HL-60/S4 (cell line): ENCODE data around the gene THSD4.

Experiments used
- in situ Hi-C: fragments of 300-500 bp; cut with MboI; formaldehyde crosslinking; loops from 2 replicates; pipeline ENCODE4 v1.14.3; 2022; ENCODE audit warnings: low sequenced_read_pairs

THSD4 gene

GRCh38 chr15:71597126-71597525, 481.9 kb downstream of the THSD4 start:
- in situ Hi-C loops, result no loop called here

GRCh38 chr15:71597637-71598036, 482.4 kb downstream of the THSD4 start:
- in situ Hi-C loops, result no loop called here

- in situ Hi-C loops, result no loop called here
These were observed 483.5 kb downstream of the THSD4 start for GRCh38 chr15:71598741-71599140.

GRCh38 chr15:71599418-71600151, 484.3 kb downstream of the THSD4 start:
- in situ Hi-C loops, result no loop called here

GRCh38 chr15:71600237-71600636, 485.0 kb downstream of the THSD4 start:
- in situ Hi-C loops, result no loop called here

DNA sequence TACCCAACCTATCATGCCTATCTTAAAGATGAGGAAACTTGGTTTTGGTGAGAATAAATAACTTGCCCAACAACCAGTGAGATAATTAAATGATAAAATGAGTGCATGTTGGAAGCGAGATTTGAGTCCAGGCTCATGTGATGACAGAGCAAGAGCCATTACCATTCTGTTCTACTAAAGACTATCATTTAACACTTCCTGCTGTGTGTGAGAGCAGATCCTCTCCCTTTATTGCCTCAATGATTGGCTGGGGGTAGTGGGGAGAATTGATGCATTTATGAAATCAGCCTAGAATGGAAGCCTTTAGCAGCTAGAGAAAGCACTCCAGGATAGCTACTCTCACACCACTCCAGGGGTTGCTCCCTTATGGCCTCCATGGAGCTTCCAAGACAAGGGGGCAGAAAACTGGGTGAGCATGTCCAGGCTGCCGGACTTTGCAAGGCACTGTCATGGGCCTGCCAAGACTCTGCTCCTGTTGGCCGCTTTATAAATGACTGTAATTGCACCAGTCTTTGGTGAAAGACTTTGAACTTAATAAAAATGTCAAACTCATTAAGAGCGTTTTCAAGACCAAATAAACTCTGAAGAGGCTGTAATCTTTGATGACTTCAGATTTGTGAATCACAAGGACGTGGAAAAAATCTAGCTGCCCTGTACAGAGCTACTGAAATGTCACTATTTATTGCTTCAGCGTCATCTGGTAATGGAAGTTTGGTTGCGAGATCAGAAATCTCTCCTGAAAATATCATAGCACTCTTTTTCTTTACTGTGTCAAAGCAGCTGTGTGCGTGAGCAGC, 486.0 kb downstream of the THSD4 start:
- in situ Hi-C loops, result no loop called here

- in situ Hi-C loops, result no loop called here
These were observed 488.1 kb downstream of the THSD4 start for GRCh38 chr15:71603379-71603778.

DNA sequence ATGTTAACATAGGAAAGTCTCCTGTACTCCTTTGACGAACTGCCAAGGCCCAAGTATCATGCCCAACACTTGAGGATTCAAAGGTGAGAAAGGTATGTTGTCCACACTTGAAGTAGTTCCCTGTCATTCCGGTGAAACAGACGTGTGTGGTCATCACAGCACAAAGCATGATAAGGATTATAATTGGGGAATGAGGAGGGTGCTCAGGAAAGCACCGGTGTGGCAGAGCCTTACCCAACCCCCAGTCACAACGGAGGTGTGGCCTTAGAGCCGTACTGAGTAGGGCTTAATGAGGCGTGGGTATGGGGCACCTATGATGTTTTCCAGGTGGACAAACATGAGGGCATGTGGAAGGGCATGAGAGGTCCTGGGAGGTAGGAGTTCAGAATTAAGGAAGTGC, 492.1 kb downstream of the THSD4 start:
- in situ Hi-C loops, result no loop called here

DNA sequence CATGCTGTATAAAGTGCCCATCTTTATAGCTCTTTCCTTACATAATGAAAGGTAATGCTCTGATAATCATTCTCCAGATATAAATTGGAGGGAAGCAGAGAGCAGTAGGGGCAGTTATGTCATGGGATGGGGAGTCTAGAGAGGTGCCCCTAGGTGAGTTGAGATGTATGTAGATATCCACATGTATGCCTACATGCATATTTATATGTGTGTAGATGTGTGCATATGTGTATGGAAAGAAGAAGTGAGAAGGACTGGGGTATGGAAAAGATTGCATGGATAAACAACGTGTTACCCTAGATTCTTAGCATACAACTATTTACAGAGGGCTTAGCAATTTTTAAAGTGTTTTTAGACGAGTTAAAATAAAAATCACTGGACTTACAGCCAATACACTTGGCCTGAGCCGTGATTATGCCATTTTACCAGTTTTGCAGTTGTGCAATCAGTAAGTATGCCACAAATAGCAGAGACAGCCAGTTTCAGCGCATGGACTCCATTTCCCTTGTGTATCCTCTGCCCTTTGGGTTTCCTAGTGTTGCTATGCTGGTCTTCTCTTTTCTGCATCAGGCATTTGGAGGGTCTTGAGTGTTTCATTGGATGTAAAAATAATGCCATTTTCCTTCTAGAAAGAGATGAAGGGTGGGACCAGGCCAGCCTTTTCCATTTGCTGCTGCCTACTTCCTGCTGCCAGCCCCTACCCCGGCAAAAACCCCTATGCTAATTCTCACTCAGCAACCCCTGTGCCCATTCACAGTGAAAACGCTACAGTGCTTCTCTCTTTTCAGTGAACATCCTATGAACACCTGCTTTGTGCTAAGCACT, 495.7 kb downstream of the THSD4 start:
- in situ Hi-C loops, result no loop called here

DNA sequence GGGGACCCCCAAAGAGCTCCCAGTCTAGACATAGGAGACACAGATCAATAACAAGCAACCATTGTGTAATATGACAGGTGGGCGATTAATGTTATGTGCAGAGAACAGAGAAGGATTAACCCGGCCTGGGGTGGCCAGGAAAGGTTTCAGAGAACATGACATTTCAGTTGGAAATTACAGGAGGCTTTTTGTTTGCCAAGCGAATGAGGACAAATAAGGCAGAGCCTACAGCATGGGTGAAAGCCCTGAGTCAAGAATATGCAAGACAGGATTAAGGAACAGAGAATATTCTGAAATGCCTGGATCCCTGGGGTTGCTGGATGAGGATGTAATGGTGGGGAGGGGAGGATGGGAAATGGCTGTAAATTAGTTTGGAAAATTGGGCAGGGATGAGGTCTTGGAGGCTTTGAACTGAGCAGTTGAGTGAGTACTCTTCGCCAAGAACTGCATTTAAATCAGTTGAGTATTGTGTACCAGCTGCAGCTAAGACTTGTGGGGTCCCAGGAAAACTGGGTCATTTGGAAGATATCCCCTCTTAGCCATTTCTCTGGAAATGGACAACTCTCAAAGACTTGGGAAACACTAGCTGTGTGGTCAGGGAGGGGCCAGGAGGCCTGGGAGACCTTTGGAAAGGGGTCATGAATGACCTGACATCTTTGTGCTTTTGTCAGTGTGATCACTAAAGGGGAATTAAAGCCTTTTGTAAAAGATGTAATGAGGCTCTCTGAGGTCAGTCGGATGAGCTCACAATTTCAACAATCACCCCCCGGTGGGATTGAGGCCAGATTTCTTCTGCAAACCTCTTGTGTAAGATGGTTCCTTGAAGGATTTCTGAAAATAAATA, 496.5 kb downstream of the THSD4 start:
- in situ Hi-C loops, result no loop called here

GRCh38 chr15:71612397-71612722, 497.1 kb downstream of the THSD4 start:
- in situ Hi-C loops, result no loop called here

DNA sequence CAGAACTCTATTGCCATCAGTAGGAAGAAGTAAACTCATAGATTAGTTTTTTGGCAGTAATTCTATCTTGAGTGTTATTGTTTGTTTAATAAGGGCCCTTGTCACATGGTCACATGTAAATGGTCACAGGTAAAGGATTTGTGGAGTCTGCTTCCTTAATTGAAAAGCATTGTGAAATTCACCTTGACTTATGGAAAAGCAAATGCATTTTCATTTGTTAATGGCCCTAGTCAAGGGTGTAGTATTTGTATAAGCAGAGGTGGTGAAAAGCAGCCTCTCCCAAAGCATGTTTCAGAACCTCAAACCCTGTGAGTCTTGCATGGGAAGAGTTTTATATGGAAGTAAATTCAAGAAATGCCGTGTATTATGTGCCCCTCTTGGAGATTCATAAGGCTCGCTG, 497.6 kb downstream of the THSD4 start:
- in situ Hi-C loops, result no loop called here

DNA sequence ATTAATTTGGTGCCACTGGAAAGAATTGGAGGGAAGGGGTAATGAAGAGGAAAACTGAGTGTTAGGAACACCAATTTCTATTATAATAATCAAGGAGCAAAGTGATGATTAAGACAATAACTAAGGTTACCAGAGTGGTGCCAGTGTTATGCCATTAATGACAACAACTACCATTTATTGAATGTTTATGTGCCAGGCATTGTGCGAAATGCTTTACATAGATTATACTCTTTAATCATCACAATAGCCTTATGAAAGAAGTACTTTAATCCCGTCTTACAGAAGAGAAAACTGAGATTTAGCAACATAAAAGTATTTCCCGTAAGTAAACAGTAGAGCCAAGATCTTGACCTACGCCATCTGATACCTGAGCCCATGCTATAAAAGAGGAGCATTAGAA, 507.8 kb downstream of the THSD4 start:
- in situ Hi-C loops, result no loop called here

- in situ Hi-C loops, result no loop called here
These were observed 511.4 kb downstream of the THSD4 start for GRCh38 chr15:71626596-71627088.

DNA sequence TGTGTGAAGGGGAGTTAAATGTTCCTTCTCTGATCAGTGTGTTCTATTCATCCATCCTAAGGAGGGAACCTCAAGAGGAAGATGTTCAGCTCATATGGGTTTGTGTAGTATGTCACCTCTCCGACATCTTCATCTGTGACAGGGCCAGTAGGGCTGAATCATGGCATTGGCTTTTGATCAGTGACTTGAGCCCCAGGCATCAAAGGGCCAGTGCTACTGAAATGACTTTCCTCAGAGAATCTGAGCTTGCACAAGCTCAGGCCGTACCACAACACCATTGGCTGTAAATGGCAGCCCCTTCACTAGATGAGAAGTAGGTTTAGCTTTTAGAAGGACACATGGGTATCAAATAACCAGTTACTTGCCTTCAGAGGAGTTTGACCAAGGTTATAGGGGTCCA, 511.9 kb downstream of the THSD4 start:
- in situ Hi-C loops, result no loop called here

DNA sequence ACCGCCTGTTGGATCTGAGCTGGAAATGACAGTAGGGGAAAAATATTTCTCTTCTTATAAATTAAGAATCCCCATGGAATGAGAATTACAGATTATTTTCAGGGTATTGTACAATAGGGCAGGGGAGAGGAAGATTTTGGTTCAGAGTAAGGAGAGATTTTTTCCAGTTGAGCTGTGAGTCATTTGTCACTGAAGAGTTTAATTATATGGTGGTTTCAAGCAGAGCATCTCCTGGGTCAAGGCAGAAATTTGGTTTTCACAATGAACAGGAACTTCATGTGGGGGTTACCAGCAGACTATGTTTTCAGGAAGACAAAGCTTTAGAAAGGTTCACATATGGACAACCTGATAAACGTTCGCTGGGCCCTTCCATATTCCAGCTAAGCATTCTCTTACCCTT, 512.3 kb downstream of the THSD4 start:
- in situ Hi-C loops, result no loop called here

GRCh38 chr15:71628988-71629770, 513.9 kb downstream of the THSD4 start:
- in situ Hi-C loops, result no loop called here

DNA sequence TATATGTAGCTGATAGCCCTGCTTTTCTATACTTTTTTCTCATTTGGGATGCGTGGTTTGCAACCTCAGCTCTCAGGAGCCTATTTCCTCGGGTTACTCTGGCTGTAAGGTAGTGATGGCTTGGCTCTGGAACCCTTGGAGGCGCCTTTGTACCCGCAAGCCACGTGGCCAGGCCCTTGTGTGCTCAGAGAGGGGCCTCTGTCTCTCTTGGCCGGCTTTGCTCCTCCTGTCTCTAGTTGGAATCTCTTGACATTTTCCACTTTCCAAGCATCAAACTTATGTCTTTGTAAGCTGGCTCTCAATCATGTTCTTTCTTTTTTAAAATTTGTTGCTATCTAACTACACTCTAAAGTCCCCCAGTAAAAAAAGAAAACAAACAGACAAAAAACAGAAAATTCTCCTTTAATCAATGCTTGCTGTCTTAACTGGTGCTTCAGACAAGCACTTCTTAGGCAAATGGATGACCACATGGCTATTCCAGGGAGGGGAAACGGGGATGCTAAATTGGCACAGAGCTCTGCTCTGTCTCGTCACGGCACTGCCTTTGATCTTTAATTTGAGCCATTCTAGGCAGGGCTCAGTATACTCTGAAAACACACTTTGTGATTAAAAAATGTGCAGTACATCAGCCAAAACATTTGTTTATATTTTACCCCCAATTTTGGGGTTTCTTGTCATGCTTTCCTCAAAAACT, 514.7 kb downstream of the THSD4 start:
- in situ Hi-C loops, result no loop called here

GRCh38 chr15:71630475-71630809, 515.2 kb downstream of the THSD4 start:
- in situ Hi-C loops, result no loop called here
